Skeletal muscle tissue (tissue), 5 donors: ENCODE data around the gene SLC45A3. TPM values are rescaled to one million over a fixed set of nuclear protein-coding genes. Genes with fewer than 3 reads are reported as not detected.

ENCODE experiments used
- H3K27ac ChIP-seq: one replicate; pipeline ENCODE4 v1.7.0; 2013; ENCODE audit warnings: mild to moderate bottlenecking, low read depth, low read length, inconsistent platforms
- H3K27me3 ChIP-seq, 3 donors: one replicate each; pipeline ENCODE4 v1.7.0; 2013; ENCODE audit warnings: low read length in 3 of 3; ENCODE audit not compliant: control insufficient read depth in 3 of 3, insufficient read depth in 3 of 3
- H3K36me3 ChIP-seq, 3 donors: one replicate each; pipeline ENCODE4 v1.7.0; 2013; ENCODE audit warnings: low read length in 3 of 3; ENCODE audit not compliant: control insufficient read depth in 3 of 3, insufficient read depth in 3 of 3
- H3K4me1 ChIP-seq, 3 donors: one replicate each; pipeline ENCODE4 v1.7.0; 2013; ENCODE audit warnings: low read length in 3 of 3, mild to moderate bottlenecking in 3 of 3; ENCODE audit not compliant: control insufficient read depth in 3 of 3, insufficient read depth in 3 of 3
- H3K4me3 ChIP-seq, 3 donors: one replicate each; pipeline ENCODE4 v1.7.0; 2013; ENCODE audit warnings: low read length in 3 of 3
- H3K9ac ChIP-seq, 3 donors: one replicate each; pipeline ENCODE4 v1.7.0; 2013; ENCODE audit warnings: low read length in 3 of 3, mild to moderate bottlenecking in 3 of 3, moderate library complexity in 2 of 3, low read depth in 1 of 3
- H3K9me3 ChIP-seq, 3 donors: one replicate each; pipeline ENCODE4 v1.7.0; 2013; ENCODE audit warnings: low read length in 3 of 3; ENCODE audit not compliant: control insufficient read depth in 3 of 3
- small RNA-seq: library from RNA; depleted of rRNA; stranded (forward); fragments of <200 nt; gene quantifications from one replicate; pipeline ENCODE3, GENCODE V24; 2014
- total RNA-seq: library from RNA; depleted of rRNA; stranded (reverse); fragments of >200 nt; gene quantifications from one replicate; pipeline ENCODE4 v1.2.3, GENCODE V29; 2014
- donor health status: Osteomylitis.

SLC45A3 gene
- total RNA-seq, 1 donor from 2014 or later, result 2.1 TPM

- Histone ChIP-seq H3K27me3 (no peaks in the 10 kb centered on the region), H3K9me3 (no peaks in the 10 kb centered on the region), H3K4me3 (no peak overlapping the region), H3K4me1 (peaks cover 0 to 6% (median 0%) of the 10 kb centered on the region in 3 donors), H3K36me3 (peaks cover 18 to 46% (median 27%) of the 10 kb centered on the region in 3 donors), H3K9ac (no peak overlapping the region), H3K27ac (no peak overlapping the region)
Observed at GRCh38 chr1:205613854-205614412, 66.4 kb downstream of the SLC45A3 start.

- Histone ChIP-seq H3K4me3 (no peak overlapping the region), H3K4me1 (peaks cover 0 to 6% (median 0%) of the 10 kb centered on the region in 3 donors), H3K9ac (no peak overlapping the region), H3K36me3 (peaks cover 15 to 35% (median 17%) of the 10 kb centered on the region in 3 donors), H3K27me3 (no peaks in the 10 kb centered on the region), H3K9me3 (no peaks in the 10 kb centered on the region), H3K27ac (no peak overlapping the region)
Observed at GRCh38 chr1:205612556-205612955, 67.8 kb downstream of the SLC45A3 start.

GRCh38 chr1:205612104-205612503 lies 68.2 kb downstream of the SLC45A3 start:
- H3K27ac ChIP-seq, result no peak overlapping the region
- no peaks in the 10 kb centered on the region for H3K9me3 ChIP-seq
- H3K27me3 ChIP-seq, result no peaks in the 10 kb centered on the region
- no peak overlapping the region for H3K4me3 ChIP-seq
- H3K9ac ChIP-seq, result no peak overlapping the region
- H3K4me1 ChIP-seq, result peaks cover 0 to 6% (median 0%) of the 10 kb centered on the region in 3 donors
- peaks cover 15 to 34% (median 17%) of the 10 kb centered on the region in 3 donors for H3K36me3 ChIP-seq

GRCh38 chr1:205610901-205611466 lies 69.3 kb downstream of the SLC45A3 start:
- Histone ChIP-seq H3K36me3 (peaks cover 7 to 28% (median 10%) of the 10 kb centered on the region in 3 donors), H3K9me3 (no peaks in the 10 kb centered on the region), H3K27me3 (no peaks in the 10 kb centered on the region), H3K27ac (no peak overlapping the region), H3K4me1 (peaks cover 0 to 6% (median 0%) of the 10 kb centered on the region in 3 donors), H3K9ac (no peak overlapping the region), H3K4me3 (no peak overlapping the region)

GRCh38 chr1:205610036-205610435 lies 70.3 kb downstream of the SLC45A3 start:
- peaks cover 0 to 6% (median 0%) of the 10 kb centered on the region in 3 donors for H3K4me1 ChIP-seq
- no peak overlapping the region for H3K9ac ChIP-seq
- H3K27ac ChIP-seq, result no peak overlapping the region
- no peaks in the 10 kb centered on the region for H3K9me3 ChIP-seq
- H3K4me3 ChIP-seq, result no peak overlapping the region
- no peaks in the 10 kb centered on the region for H3K27me3 ChIP-seq
- peaks cover 0 to 20% (median 4%) of the 10 kb centered on the region in 3 donors for H3K36me3 ChIP-seq

Small RNA genes within 50 kb of the gene (small RNA-seq; reads per million reads assigned to genes)
- gene RF00017, result not detected

Other genes with a start within 250 kb of the SLC45A3 start
- not detected for gene BLACAT1, start 224.5 kb downstream of the SLC45A3 start, total RNA-seq
- 3.7 TPM for gene CDK18, start 175.8 kb downstream of the SLC45A3 start, total RNA-seq
- gene ELK4, start 48.5 kb downstream of the SLC45A3 start, total RNA-seq, result 13.6 TPM
- gene NUCKS1, start 69.7 kb upstream of the SLC45A3 start, total RNA-seq, result 152 TPM
- gene RAB29, start 95.0 kb upstream of the SLC45A3 start, total RNA-seq, result 4.7 TPM
- gene SLC41A1, start 132.7 kb upstream of the SLC45A3 start, total RNA-seq, result 12.0 TPM
- not detected for gene PM20D1, start 169.6 kb upstream of the SLC45A3 start, total RNA-seq